Mammary epithelial cell (primary cell): ENCODE measurements around the gene ZNF705A.
"Not testable (repeated sequence)": the region's sequence is repeated elsewhere in the genome, so short reads cannot be mapped to it uniquely, and the experiment has no call there.

ENCODE experiments used
- CTCF ChIP-seq, 2 donors: IDR thresholded peaks in 1 of 2; conservative IDR thresholded peaks in 1 of 2; 2 replicates each; pipeline ENCODE4 v1.5.1; 2011 to 2012; ENCODE audit warnings: inconsistent platforms in 2 of 2, low read length in 2 of 2, mild to moderate bottlenecking in 2 of 2, control low read depth in 1 of 2, low read depth in 1 of 2; ENCODE audit not compliant: insufficient read depth in 1 of 2; ENCODE audit errors: extremely low read depth in 1 of 2
- EZH2 ChIP-seq: IDR thresholded peaks from 2 replicates; pipeline ENCODE4 v1.6.1; 2012; ENCODE audit warnings: low read length, inconsistent platforms, borderline replicate concordance

GRCh38 chr12:8181271-8181670 is 24.5 kb downstream of the ZNF705A start:
- not testable (repeated sequence) for TF ChIP-seq CTCF (conservative IDR thresholded peaks at IDR 0.05 in 1 of 2, IDR thresholded peaks at IDR 0.05 in 1 of 2; ENCODE audit: extremely low read depth in 1 of 2, insufficient read depth in 1 of 2, low read depth in 1 of 2, low read length in 2 of 2); EZH2
